Measurements from ENCODE around the gene GOLGA6L2.

DNA sequence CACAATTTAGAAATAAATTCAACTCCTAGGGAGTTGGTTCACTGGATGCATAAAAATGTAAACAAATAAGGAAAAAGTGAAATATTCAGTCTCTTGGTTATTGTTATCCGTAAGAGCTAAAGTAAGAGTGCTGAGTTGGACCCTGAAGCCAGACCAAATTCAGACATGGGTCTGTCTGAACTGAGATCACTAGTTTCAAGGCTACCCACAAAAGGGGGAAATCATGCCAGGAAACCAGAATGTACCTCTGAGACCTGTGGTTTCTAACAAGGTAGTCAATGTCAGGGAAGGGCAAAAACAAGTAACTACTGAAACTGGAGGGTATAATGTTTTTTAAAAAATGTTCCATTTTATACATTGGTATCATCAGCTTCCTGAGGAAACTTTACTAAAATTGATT, 35.2 kb upstream of the GOLGA6L2 start:
- TF ChIP-seq, protein P1, sequence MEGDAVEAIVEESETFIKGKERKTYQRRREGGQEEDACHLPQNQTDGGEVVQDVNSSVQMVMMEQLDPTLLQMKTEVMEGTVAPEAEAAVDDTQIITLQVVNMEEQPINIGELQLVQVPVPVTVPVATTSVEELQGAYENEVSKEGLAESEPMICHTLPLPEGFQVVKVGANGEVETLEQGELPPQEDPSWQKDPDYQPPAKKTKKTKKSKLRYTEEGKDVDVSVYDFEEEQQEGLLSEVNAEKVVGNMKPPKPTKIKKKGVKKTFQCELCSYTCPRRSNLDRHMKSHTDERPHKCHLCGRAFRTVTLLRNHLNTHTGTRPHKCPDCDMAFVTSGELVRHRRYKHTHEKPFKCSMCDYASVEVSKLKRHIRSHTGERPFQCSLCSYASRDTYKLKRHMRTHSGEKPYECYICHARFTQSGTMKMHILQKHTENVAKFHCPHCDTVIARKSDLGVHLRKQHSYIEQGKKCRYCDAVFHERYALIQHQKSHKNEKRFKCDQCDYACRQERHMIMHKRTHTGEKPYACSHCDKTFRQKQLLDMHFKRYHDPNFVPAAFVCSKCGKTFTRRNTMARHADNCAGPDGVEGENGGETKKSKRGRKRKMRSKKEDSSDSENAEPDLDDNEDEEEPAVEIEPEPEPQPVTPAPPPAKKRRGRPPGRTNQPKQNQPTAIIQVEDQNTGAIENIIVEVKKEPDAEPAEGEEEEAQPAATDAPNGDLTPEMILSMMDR (IDR thresholded peaks at IDR 0.05), result no peak
- TF ChIP-seq POLR2A (IDR thresholded peaks at IDR 0.05), result no peak
